ENCODE measurements around the gene EIF2B2.
"Not testable (repeated sequence)": the region's sequence is repeated elsewhere in the genome, so short reads cannot be mapped to it uniquely, and the experiment has no call there.

The EIF2B2 gene

GRCh38 chr14:74995781-74996180, 6.9 kb upstream of the EIF2B2 start:
- DNase-seq: not testable (repeated sequence)

- no peak for DNase-seq
These were observed 1.5 kb upstream of the EIF2B2 start for GRCh38 chr14:75001261-75001660.

- DNase-seq: no peak
These were observed 822 bp upstream of the EIF2B2 start for GRCh38 chr14:75001899-75002298.

- no peak for DNase-seq
These were observed 718 bp downstream of the EIF2B2 start for GRCh38 chr14:75003250-75004027.

- DNase-seq: no peak
These were observed 2.6 kb downstream of the EIF2B2 start for GRCh38 chr14:75005357-75005756.

- DNase-seq: no peak
These were observed 6.5 kb downstream of the EIF2B2 start for GRCh38 chr14:75009176-75009575.

- no peak for DNase-seq
These were observed 7.9 kb downstream of the EIF2B2 start for GRCh38 chr14:75010472-75011093.

- DNase-seq: peak; percentile 69
These were observed 8.8 kb downstream of the EIF2B2 start for GRCh38 chr14:75011356-75011994.

- no peak for DNase-seq
These were observed 10.6 kb downstream of the EIF2B2 start for GRCh38 chr14:75013290-75013689.

GRCh38 chr14:75015496-75015895, 12.8 kb downstream of the EIF2B2 start:
- no peak for DNase-seq

GRCh38 chr14:75016815-75017214, 14.1 kb downstream of the EIF2B2 start:
- DNase-seq: no peak

- no peak for DNase-seq
These were observed 16.0 kb downstream of the EIF2B2 start for GRCh38 chr14:75018694-75019093.

- DNase-seq: no peak
These were observed 19.9 kb downstream of the EIF2B2 start for GRCh38 chr14:75022655-75023054.

- no peak for DNase-seq
These were observed 20.4 kb downstream of the EIF2B2 start for GRCh38 chr14:75023108-75023507.

- no peak for DNase-seq
These were observed 22.4 kb downstream of the EIF2B2 start for GRCh38 chr14:75025082-75025481.

- no peak for DNase-seq
These were observed 23.2 kb downstream of the EIF2B2 start for GRCh38 chr14:75025876-75026275.

- no peak for DNase-seq
These were observed 27.4 kb downstream of the EIF2B2 start for GRCh38 chr14:75030147-75030546.

GRCh38 chr14:75032939-75033338, 30.2 kb downstream of the EIF2B2 start:
- DNase-seq: no peak

GRCh38 chr14:75040507-75040906, 37.8 kb downstream of the EIF2B2 start:
- DNase-seq: no peak

- DNase-seq: no peak
These were observed 38.2 kb downstream of the EIF2B2 start for GRCh38 chr14:75040959-75041358.

- DNase-seq: no peak
These were observed 38.9 kb downstream of the EIF2B2 start for GRCh38 chr14:75041613-75042012.

GRCh38 chr14:75042035-75042434, 39.3 kb downstream of the EIF2B2 start:
- DNase-seq: peak; percentile 21

GRCh38 chr14:75044322-75044721, 41.6 kb downstream of the EIF2B2 start:
- peak; percentile 80 for DNase-seq

- no peak for DNase-seq
These were observed 42.0 kb downstream of the EIF2B2 start for GRCh38 chr14:75044752-75045151.

All from fibroblast of skin of right quadriceps (primary cell).